Activated CD4-positive, CD25-positive, alpha-beta regulatory T cell treated with anti-CD3 and anti-CD28 coated beads, Interleukin-2, amount 50 U/mL, for 16 hours (primary cell): ENCODE results near the gene RANBP17.

Experiments used
- DNase-seq: peaks from one replicate; pipeline ENCODE4 v3.0.0-alpha.2; 2020; ENCODE audit warnings: low read depth, low spot score

The RANBP17 gene

GRCh38 chr5:171249460-171249859 is 387.6 kb downstream of the RANBP17 start:
- DNase-seq, result no peak

- no peak for DNase-seq
Measured at GRCh38 chr5:171250738-171251137, 388.9 kb downstream of the RANBP17 start.

GRCh38 chr5:171251519-171251918 is 389.7 kb downstream of the RANBP17 start:
- DNase-seq, result no peak

GRCh38 chr5:171252674-171253073 is 390.9 kb downstream of the RANBP17 start:
- DNase-seq, result no peak

GRCh38 chr5:171258737-171259415 is 397.1 kb downstream of the RANBP17 start:
- no peak for DNase-seq

GRCh38 chr5:171261361-171261760 is 399.5 kb downstream of the RANBP17 start:
- DNase-seq, result no peak

- DNase-seq, result no peak
Measured at GRCh38 chr5:171261904-171262303, 400.1 kb downstream of the RANBP17 start.

- no peak for DNase-seq
Measured at GRCh38 chr5:171263181-171263580, 401.4 kb downstream of the RANBP17 start.

- no peak for DNase-seq
Measured at GRCh38 chr5:171264843-171265242, 403.0 kb downstream of the RANBP17 start.

- no peak for DNase-seq
Measured at GRCh38 chr5:171268700-171269620, 407.1 kb downstream of the RANBP17 start.

GRCh38 chr5:171269717-171270116 is 407.9 kb downstream of the RANBP17 start:
- DNase-seq, result no peak

- no peak for DNase-seq
Measured at GRCh38 chr5:171270136-171270535, 408.3 kb downstream of the RANBP17 start.

- DNase-seq, result no peak
Measured at GRCh38 chr5:171271798-171272197, 410.0 kb downstream of the RANBP17 start.

- DNase-seq, result no peak
Measured at GRCh38 chr5:171272996-171273970, 411.5 kb downstream of the RANBP17 start.

GRCh38 chr5:171275841-171276544 is 414.2 kb downstream of the RANBP17 start:
- DNase-seq, result no peak

GRCh38 chr5:171283753-171284152 is 421.9 kb downstream of the RANBP17 start:
- no peak for DNase-seq

GRCh38 chr5:171285465-171285864 is 423.6 kb downstream of the RANBP17 start:
- DNase-seq, result no peak

GRCh38 chr5:171288066-171288465 is 426.2 kb downstream of the RANBP17 start:
- DNase-seq, result no peak

GRCh38 chr5:171291371-171291770 is 429.6 kb downstream of the RANBP17 start:
- no peak for DNase-seq

GRCh38 chr5:171295299-171295698 is 433.5 kb downstream of the RANBP17 start:
- no peak for DNase-seq

- no peak for DNase-seq
Measured at GRCh38 chr5:171295801-171296200, 434.0 kb downstream of the RANBP17 start.
